ENCODE data around the gene TMOD3.

TMOD3 gene

GRCh38 chr15:51879555-51879954, 50.1 kb downstream of the TMOD3 start:
- no peak for TF ChIP-seq EZH2phosphoT487 (IDR thresholded peaks at IDR 0.05; ENCODE audit: borderline replicate concordance, low read length)
- TF ChIP-seq CTCF (IDR thresholded peaks at IDR 0.05; ENCODE audit: low read depth, low read length, poor library complexity, severe bottlenecking), result no peak
- no peaks in the 10 kb centered on the region for H3K27me3 ChIP-seq (ENCODE audit: control insufficient read depth, low read length)
- H3K36me3 ChIP-seq (ENCODE audit: control insufficient read depth, low read length), result 0 out of 2 replicates have a peak, but pooled peaks cover 3% of the 10 kb centered on the region
- no peak overlapping the region for H3K4me2 ChIP-seq (ENCODE audit: low read length)
- no peaks in the 10 kb centered on the region for H3F3A ChIP-seq (ENCODE audit: control insufficient read depth, insufficient read depth)
- no peaks in the 10 kb centered on the region for H4K20me1 ChIP-seq (ENCODE audit: control insufficient read depth, insufficient read depth, low read depth, low read length)
- H3K9me2 ChIP-seq (replicated peaks; ENCODE audit: control insufficient read depth, low read length), result no peaks in the 10 kb centered on the region
- no peaks in the 10 kb centered on the region for H3K9me3 ChIP-seq (ENCODE audit: control insufficient read depth, insufficient read depth, low read length)
- H3K79me2 ChIP-seq (ENCODE audit: control insufficient read depth, low read length), result no peaks in the 10 kb centered on the region; the same call in 1 of the 2 replicates
- H3K27ac ChIP-seq (ENCODE audit: low read depth, low read length), result no peak overlapping the region
- no peak overlapping the region for H3K4me3 ChIP-seq (ENCODE audit: low read length)
- H3K4me1 ChIP-seq (ENCODE audit: control insufficient read depth, low read length), result no peaks in the 10 kb centered on the region

DNA sequence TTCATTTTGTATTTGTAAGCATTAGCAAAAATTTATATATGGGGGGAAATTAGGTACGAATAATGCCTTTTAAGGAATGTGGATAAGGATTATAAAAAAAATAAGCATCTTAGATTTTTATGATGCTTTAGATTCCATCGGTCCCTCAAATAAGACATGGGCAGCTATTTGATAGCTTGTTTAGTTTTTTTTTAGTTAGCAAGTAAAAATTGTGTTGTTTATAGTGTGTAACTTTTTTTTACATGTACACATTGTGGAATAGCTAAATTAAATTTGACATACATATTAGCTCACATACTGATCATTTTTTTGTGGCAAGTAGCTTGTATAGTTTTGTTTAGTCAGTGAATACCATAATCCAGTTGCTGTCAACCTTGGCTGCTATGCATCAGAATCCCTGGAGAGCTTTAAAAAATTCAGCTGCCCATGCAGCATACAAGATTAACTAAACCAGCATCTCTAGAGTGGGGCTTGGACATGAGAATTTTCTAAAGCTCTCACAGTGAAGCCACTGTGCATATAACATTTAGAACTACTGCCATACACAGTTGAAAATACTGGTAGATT, 53.9 kb downstream of the TMOD3 start:
- Histone ChIP-seq H3K27ac (ENCODE audit: low read depth, low read length) (no peak overlapping the region), H3K79me2 (ENCODE audit: control insufficient read depth, low read length) (no peaks in the 10 kb centered on the region; the same call in 1 of the 2 replicates), H3K9me2 (replicated peaks; ENCODE audit: control insufficient read depth, low read length) (no peaks in the 10 kb centered on the region), H4K20me1 (ENCODE audit: control insufficient read depth, insufficient read depth, low read depth, low read length) (no peaks in the 10 kb centered on the region), H3F3A (ENCODE audit: control insufficient read depth, insufficient read depth) (peaks cover 10% of the 10 kb centered on the region), H3K4me1 (ENCODE audit: control insufficient read depth, low read length) (no peaks in the 10 kb centered on the region), H3K27me3 (ENCODE audit: control insufficient read depth, low read length) (no peaks in the 10 kb centered on the region), H3K4me3 (ENCODE audit: low read length) (no peak overlapping the region), H3K36me3 (ENCODE audit: control insufficient read depth, low read length) (no peaks in the 10 kb centered on the region; the same call in 1 of the 2 replicates), H3K4me2 (ENCODE audit: low read length) (no peak overlapping the region), H3K9me3 (ENCODE audit: control insufficient read depth, insufficient read depth, low read length) (no peaks in the 10 kb centered on the region)
- no peak for TF ChIP-seq CTCF (IDR thresholded peaks at IDR 0.05; ENCODE audit: low read depth, low read length, poor library complexity, severe bottlenecking)
- TF ChIP-seq EZH2phosphoT487 (IDR thresholded peaks at IDR 0.05; ENCODE audit: borderline replicate concordance, low read length), result no peak

DNA sequence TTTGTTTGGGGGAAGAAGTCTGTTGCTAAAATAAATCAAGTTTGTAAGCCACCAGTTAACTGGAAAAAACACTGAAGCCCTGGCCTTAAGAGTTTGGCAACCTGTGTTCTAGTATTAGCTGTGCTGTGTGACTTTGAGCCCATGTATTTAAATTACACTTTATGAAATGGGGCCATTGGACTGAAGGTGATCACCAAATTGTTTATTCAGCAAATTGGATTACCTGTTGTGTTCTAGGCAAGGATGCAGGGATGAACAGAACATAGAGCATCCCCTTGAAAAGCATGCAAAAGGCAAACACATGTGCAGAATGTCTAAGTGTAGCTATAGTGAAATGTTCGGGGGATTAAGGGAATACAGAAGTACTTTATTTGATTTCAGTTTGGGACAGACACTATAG, 54.6 kb downstream of the TMOD3 start:
- Histone ChIP-seq H3K9me2 (replicated peaks; ENCODE audit: control insufficient read depth, low read length) (no peaks in the 10 kb centered on the region), H3K79me2 (ENCODE audit: control insufficient read depth, low read length) (no peaks in the 10 kb centered on the region; the same call in 1 of the 2 replicates), H3K36me3 (ENCODE audit: control insufficient read depth, low read length) (no peaks in the 10 kb centered on the region; the same call in 1 of the 2 replicates), H4K20me1 (ENCODE audit: control insufficient read depth, insufficient read depth, low read depth, low read length) (no peaks in the 10 kb centered on the region), H3K4me2 (ENCODE audit: low read length) (no peak overlapping the region), H3K27ac (ENCODE audit: low read depth, low read length) (no peak overlapping the region), H3K4me3 (ENCODE audit: low read length) (no peak overlapping the region), H3K27me3 (ENCODE audit: control insufficient read depth, low read length) (no peaks in the 10 kb centered on the region), H3F3A (ENCODE audit: control insufficient read depth, insufficient read depth) (peaks cover 10% of the 10 kb centered on the region), H3K4me1 (ENCODE audit: control insufficient read depth, low read length) (no peaks in the 10 kb centered on the region), H3K9me3 (ENCODE audit: control insufficient read depth, insufficient read depth, low read length) (no peaks in the 10 kb centered on the region)
- TF ChIP-seq EZH2phosphoT487 (IDR thresholded peaks at IDR 0.05; ENCODE audit: borderline replicate concordance, low read length) (no peak), CTCF (IDR thresholded peaks at IDR 0.05; ENCODE audit: low read depth, low read length, poor library complexity, severe bottlenecking) (no peak)

Data from DOHH2 (cell line).